Measurements from ENCODE around the gene KHDC3L.

DNA sequence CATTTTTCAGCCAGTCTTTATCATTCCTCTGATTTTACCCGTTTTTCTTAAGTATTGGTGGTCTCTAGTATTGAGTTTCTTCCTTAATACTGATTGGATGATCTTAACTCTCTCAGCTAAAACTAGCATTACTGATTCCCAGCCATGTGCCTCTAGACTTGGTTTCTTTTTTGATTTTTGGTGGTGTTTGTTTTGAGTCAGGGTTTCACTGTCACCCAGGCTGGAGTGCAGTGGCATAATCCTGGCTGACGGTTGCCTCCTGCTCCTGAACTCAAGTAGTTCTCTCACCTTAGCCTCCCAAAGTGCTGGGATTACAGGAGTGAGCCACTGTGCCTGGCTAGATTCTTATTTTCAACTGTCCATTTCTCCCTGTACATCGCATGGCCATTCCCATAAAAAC is 33.3 kb upstream of the KHDC3L start:
- TF ChIP-seq, protein P1, sequence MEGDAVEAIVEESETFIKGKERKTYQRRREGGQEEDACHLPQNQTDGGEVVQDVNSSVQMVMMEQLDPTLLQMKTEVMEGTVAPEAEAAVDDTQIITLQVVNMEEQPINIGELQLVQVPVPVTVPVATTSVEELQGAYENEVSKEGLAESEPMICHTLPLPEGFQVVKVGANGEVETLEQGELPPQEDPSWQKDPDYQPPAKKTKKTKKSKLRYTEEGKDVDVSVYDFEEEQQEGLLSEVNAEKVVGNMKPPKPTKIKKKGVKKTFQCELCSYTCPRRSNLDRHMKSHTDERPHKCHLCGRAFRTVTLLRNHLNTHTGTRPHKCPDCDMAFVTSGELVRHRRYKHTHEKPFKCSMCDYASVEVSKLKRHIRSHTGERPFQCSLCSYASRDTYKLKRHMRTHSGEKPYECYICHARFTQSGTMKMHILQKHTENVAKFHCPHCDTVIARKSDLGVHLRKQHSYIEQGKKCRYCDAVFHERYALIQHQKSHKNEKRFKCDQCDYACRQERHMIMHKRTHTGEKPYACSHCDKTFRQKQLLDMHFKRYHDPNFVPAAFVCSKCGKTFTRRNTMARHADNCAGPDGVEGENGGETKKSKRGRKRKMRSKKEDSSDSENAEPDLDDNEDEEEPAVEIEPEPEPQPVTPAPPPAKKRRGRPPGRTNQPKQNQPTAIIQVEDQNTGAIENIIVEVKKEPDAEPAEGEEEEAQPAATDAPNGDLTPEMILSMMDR (IDR thresholded peaks at IDR 0.05), result no peak
- TF ChIP-seq POLR2A (IDR thresholded peaks at IDR 0.05), result no peak
